ENCODE measurements around the gene CLTB.

The CLTB gene

DNA sequence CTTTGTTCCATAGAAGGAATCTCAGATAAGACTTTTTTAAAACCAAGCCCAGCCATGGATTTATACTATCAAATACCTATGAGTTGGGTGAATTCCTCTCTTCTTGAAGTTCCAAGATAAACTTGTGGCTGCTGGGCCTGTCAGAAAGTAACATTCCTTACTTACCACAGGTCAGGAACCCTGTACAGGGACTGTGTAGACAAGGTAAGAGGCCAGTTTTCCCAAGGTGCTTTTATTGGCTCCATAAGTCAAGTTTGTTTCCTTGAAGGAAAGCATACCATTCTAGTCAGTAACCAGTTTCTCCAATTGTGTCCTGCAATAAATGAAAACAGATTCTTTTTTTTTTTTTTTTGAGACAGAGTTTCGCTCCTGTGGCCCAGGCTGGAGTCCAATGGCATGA, 8.8 kb upstream of the CLTB start:
- TF ChIP-seq POLR2AphosphoS5 (IDR thresholded peaks at IDR 0.05; ENCODE audit: low read depth, low read length) (no peak), POLR2A (IDR thresholded peaks at IDR 0.05; ENCODE audit: low read depth, low read length) (no peak), TAF1 (IDR thresholded peaks at IDR 0.05; ENCODE audit: borderline replicate concordance, low read depth, low read length) (no peak)
- FAIRE-seq (no peak), DNase-seq (ENCODE audit: insufficient read length) (no peak)

DNA sequence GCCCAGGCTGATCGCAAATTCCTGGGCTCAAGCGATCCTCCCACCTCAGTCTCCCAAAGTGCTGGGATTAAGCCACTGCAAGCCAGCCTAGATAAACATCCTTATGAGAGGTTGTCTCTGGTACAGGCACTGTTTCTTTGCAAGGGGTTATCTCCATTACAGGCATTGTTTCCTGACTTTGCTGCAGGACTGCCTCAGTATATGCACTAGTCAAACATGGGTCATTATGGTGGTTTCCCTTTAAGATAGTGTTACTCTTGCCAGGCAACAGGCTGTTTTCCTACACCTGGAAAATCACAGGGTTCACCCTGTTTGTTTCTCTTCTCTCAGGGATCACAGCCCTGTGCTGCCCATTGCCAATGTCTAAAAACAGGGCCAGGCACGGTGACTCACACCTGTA, 7.8 kb upstream of the CLTB start:
- FAIRE-seq (no peak), DNase-seq (ENCODE audit: insufficient read length) (no peak)
- TF ChIP-seq POLR2A (IDR thresholded peaks at IDR 0.05; ENCODE audit: low read depth, low read length), result no peak

GRCh38 chr5:176420972-176421544, 4.7 kb upstream of the CLTB start:
- no peak for FAIRE-seq
- TF ChIP-seq TAF1 (IDR thresholded peaks at IDR 0.05; ENCODE audit: borderline replicate concordance, low read depth, low read length) (no peak), POLR2AphosphoS5 (IDR thresholded peaks at IDR 0.05; ENCODE audit: low read depth, low read length) (no peak), POLR2A (IDR thresholded peaks at IDR 0.05; ENCODE audit: low read depth, low read length) (no peak)
- DNase-seq (ENCODE audit: insufficient read length), result no peak

GRCh38 chr5:176420086-176420485, 3.7 kb upstream of the CLTB start:
- no peak for FAIRE-seq
- TF ChIP-seq TAF1 (IDR thresholded peaks at IDR 0.05; ENCODE audit: borderline replicate concordance, low read depth, low read length), result no peak
- TF ChIP-seq POLR2AphosphoS5 (IDR thresholded peaks at IDR 0.05; ENCODE audit: low read depth, low read length), result no peak
- no peak for DNase-seq (ENCODE audit: insufficient read length)

GRCh38 chr5:176418251-176418650, 1.9 kb upstream of the CLTB start:
- no peak for FAIRE-seq
- no peak for DNase-seq (ENCODE audit: insufficient read length)
- no peak for TF ChIP-seq POLR2AphosphoS5 (IDR thresholded peaks at IDR 0.05; ENCODE audit: low read depth, low read length)

- TF ChIP-seq POLR2A (IDR thresholded peaks at IDR 0.05; ENCODE audit: low read depth, low read length), result no peak
- no peak for TF ChIP-seq TAF1 (IDR thresholded peaks at IDR 0.05; ENCODE audit: borderline replicate concordance, low read depth, low read length)
- TF ChIP-seq POLR2AphosphoS5 (IDR thresholded peaks at IDR 0.05; ENCODE audit: low read depth, low read length), result no peak
- no peak for DNase-seq (ENCODE audit: insufficient read length)
- FAIRE-seq, result no peak
Measured at GRCh38 chr5:176416965-176417364, 626 bp upstream of the CLTB start.

DNA sequence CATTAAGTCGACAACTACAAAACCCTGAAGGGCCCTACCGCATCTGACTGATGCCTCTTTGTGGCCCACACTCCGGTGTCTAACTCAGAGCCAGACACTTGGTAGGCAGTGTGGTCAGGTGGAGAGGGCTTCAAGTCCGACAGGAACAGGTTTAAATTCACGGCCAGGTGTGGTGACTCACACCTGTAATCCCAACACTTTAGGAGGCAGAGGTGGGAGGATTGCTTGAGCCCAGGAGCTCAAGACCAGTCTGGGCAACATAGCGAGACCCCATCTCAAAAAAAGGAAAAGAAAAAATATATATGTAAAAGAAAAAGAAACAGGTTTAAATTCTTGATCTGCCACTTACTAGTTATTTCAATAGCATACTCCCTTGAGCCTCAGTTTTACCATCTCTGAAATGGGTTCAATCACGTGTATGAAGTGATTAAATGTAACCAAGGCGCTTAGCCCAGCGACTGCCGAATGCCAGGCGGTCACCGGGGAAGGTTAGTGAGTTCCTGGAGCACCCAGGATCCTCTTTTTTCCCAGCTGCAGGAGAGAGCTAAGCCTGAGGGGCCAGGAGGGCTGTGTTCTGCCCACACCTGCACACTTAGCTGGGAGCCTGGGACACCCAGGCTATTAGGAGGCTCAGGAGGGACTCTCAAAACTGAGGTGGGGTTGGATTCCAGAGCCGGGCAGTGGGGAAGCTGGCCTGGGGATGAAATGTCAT, 943 bp downstream of the CLTB start:
- DNase-seq (ENCODE audit: insufficient read length) (no peak), FAIRE-seq (no peak)
- TF ChIP-seq POLR2AphosphoS5 (IDR thresholded peaks at IDR 0.05; ENCODE audit: low read depth, low read length), result no peak
- no peak for TF ChIP-seq POLR2A (IDR thresholded peaks at IDR 0.05; ENCODE audit: low read depth, low read length)
- no peak for TF ChIP-seq TAF1 (IDR thresholded peaks at IDR 0.05; ENCODE audit: borderline replicate concordance, low read depth, low read length)

GRCh38 chr5:176414704-176415103, 1.6 kb downstream of the CLTB start:
- DNase-seq (ENCODE audit: insufficient read length) (no peak), FAIRE-seq (no peak)
- no peak for TF ChIP-seq POLR2AphosphoS5 (IDR thresholded peaks at IDR 0.05; ENCODE audit: low read depth, low read length)

DNA sequence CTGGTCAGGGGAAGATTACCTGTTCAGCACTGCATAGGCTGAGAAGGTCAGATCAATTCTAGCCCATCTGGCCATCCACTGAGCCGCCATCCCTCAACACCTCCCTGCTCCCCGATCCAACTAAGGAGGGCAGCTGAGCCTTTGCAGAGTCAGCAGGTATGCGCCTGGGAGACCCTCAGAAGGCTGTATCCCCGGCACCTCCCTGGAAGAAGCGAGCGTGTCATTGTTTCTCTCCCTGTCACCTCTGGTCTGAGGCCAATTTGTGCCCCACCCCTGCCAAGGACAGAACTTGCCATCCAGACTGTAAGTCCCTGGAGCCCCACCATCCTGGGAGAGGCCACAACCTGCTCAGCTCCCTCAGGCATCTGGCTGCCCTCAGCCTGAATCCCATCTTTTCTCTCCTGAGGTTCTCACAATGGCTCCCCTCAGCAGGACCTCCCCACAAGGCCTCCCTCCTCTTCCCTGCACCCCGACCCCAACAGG, 2.6 kb downstream of the CLTB start:
- DNase-seq (ENCODE audit: insufficient read length), result no peak
- TF ChIP-seq TAF1 (IDR thresholded peaks at IDR 0.05; ENCODE audit: borderline replicate concordance, low read depth, low read length) (no peak), POLR2A (IDR thresholded peaks at IDR 0.05; ENCODE audit: low read depth, low read length) (no peak), POLR2AphosphoS5 (IDR thresholded peaks at IDR 0.05; ENCODE audit: low read depth, low read length) (no peak)
- no peak for FAIRE-seq

DNA sequence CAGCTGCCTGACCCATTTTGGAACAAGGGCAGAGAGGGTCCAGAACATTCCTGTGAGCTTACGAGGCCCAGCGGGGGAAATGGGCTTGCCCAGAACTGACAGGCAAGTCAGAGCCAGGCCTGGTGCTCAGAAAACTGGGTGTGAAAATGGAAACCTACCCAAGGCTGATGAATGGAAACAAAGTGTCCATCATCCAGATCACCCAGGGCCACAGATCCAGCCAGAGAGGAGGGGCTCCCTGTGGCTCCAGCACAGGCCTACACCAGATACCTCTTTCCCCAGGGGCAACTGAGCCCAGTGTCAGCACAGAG, 3.1 kb downstream of the CLTB start:
- no peak for DNase-seq (ENCODE audit: insufficient read length)
- TF ChIP-seq POLR2A (IDR thresholded peaks at IDR 0.05; ENCODE audit: low read depth, low read length) (no peak), TAF1 (IDR thresholded peaks at IDR 0.05; ENCODE audit: borderline replicate concordance, low read depth, low read length) (no peak)
- FAIRE-seq, result no peak

DNA sequence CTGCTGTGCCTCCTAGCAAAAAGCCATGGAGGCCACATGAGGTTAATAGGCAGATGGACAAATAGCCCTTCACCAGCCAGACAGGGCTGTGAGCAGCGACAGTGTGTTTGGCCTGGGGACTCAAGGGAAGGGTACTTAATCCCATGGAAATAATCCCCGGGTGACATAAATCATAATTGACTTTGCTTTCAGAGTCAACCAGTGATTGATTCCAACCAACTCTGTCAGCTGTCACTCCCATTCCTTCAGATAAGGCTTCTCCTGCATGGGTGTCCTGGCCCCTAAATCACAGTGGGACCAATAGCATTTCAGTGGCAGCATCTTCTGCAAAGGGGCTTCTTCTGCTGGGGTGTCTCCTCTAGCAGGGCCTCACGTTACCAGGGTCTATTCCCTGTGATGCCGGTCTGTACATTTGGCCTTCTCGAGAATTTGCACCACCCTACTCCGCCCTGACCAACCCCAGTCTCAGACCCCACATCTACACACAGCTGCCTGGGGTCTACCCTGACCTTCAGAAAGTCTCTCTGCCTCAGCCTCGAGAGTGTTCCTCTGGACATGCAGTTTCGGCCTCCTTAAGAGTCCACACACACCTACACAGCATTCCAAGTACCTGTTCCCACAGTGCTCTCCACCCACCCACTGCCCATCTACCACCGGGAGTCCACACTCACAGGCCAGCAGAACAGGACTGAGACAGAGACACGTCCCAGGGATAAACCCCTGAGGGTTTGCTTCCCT, 3.7 kb downstream of the CLTB start:
- no peak for DNase-seq (ENCODE audit: insufficient read length)
- TF ChIP-seq POLR2A (IDR thresholded peaks at IDR 0.05; ENCODE audit: low read depth, low read length) (no peak), TAF1 (IDR thresholded peaks at IDR 0.05; ENCODE audit: borderline replicate concordance, low read depth, low read length) (no peak), POLR2AphosphoS5 (IDR thresholded peaks at IDR 0.05; ENCODE audit: low read depth, low read length) (no peak)
- FAIRE-seq, result no peak

- DNase-seq (ENCODE audit: insufficient read length), result no peak
- TF ChIP-seq POLR2A (IDR thresholded peaks at IDR 0.05; ENCODE audit: low read depth, low read length) (no peak), TAF1 (IDR thresholded peaks at IDR 0.05; ENCODE audit: borderline replicate concordance, low read depth, low read length) (no peak)
- no peak for FAIRE-seq
Measured at GRCh38 chr5:176410486-176411180, 5.7 kb downstream of the CLTB start.

All from GM12892 (cell line).